Activated CD8-positive, alpha-beta memory T cell treated with anti-CD3 and anti-CD28 coated beads, Interleukin-2, amount 50 U/mL, for 1 hour (primary cell): ENCODE measurements around the gene PBX3.

ENCODE experiments used
- DNase-seq: peaks from one replicate; pipeline ENCODE4 v3.0.0-alpha.2; 2020; ENCODE audit errors: extremely low read depth

Gene PBX3

DNA sequence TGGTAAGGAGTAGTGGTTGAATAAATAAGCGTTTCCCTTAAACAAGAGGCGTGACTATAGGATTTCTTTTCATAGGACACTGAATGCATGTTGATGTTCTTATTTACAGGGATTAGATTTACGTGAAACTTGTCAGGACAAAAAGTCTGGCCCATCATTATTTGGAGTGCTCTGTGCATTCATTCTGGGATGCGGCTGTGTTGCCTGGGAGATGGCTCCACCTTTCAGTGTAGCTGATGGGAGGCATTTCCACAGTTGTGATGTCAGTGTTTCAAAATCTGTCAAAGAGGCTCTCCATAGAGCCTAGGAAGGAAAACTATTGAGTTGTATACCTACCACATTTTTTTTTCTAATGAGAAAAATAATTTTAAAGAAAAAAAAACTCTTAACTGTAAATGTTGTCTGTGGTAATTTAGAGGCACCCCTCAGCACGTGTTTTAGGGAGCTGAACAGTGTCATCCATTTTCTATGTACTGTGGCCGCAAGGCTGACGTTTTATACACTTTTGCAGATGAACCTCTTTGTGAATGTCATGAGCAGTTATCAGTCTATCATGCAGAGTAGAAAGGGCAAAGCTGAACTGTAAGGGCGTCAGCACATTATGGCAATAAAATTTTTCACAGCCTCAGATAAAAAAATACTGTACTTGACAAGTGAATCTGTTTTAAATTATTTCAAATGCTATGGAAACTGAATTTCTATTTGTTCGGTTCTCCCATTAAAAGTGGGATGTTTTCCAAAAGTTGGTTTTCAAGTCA lies 202.7 kb downstream of the PBX3 start:
- DNase-seq = no peak

DNA sequence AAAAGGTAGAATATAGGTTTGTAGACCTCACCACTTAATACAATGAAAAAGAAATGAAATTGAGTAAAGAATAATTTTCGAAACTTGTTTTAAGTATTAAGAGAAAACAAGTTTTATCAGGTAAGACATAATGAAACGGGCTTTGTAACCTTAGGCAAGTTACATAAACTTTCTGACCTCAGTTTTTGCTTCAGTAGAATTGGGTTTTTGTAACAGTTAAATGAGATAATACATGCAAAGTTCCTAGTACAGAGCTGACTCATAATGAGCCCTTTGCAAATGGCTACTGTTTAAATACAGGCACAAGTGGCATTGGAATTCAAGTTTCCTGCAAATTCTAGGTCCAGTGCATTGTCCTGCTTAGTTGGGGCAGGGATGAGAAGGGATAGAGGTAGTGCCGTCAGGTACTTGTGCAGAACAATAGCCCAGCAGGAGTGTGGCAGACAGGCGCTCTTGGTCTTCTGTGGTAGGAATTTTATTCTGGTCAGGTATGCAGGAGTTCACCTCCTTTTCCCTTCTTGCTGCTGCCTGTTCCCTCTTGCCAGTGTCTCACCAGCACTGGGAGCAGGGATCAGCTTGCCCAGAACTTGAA lies 203.8 kb downstream of the PBX3 start:
- DNase-seq = no peak

DNA sequence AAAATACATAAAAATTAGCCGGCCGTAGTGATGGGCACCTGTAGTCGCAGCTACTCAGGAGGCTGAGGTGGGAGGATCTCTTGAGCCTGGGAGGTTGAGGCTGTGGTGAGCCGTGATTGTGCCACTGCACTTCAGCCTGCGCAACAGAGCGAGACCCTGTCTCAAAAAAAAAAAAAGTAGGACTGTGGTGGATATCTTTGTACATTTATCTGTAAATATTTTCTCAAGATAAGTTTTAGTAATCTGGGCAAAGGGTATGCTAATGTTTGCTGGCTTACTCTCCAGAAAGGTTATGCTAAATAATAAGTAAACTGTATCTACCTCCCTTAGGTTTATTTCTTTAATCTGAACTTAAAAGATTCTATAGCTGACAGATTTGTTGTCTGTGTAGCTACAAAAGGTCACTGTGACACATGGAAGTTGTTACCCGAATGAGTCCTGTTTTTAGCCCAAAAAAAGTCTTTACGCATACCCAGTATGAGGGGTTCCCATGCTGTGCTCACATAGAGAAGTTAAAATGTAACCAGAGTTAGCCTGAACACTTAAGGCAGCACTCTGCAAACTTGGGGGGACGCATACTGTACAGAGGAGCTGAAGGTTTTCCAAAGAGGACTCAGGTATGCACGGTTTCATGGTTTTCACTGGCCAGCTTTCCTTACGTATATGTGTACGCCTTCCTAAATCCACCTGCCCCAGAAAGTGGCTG lies 206.3 kb downstream of the PBX3 start:
- DNase-seq = no peak

GRCh38 chr9:125956102-125956501 lies 208.9 kb downstream of the PBX3 start:
- DNase-seq = no peak

GRCh38 chr9:125959315-125959714 lies 212.1 kb downstream of the PBX3 start:
- DNase-seq = no peak

DNA sequence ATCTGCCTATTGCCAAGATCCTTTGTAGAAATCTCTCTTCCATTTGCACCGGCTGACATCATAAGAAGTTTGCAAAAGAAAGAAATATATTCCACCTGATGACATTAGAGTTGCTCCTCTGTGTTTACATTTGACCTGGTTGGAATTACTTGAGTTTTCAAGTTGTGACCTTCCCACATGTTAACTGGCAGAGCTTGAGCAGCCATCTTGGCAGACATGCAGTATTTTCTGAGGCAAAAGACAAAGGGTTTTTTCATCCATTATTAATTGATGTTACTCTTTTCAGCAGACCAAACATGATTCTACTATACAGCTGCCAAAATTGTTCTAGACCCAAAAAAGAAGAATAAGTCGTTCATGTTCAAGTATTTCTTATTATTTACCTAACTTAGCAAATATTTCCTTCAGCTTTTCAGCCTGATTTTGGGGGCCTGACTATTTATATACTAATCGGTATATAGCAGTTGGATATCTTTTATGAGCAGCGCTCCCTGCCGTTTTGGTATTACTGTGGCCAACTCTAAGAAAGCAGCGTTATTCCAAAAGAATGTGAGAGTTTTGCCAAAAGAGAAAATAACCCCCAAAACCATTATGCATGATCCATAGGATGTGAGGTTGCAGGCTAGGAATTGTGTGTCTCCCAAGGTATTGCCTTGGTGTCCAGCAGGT lies 212.9 kb downstream of the PBX3 start:
- no peak for DNase-seq

DNA sequence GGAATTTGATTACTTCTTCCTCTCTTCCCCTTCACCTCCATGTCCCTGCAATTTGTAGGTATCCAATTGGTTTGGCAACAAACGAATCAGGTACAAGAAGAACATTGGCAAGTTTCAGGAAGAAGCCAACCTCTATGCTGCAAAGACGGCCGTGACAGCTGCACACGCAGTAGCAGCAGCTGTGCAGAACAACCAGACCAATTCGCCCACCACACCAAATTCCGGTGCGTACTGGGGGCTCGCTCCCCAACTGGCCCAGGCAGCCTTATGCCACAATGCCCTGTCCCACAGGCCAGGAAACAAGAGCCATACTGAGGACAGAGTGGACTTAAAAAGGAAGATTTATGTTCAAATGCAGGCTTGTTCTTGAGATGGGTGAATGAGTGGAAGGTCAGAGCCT lies 213.5 kb downstream of the PBX3 start:
- no peak for DNase-seq

- no peak for DNase-seq
Observed at GRCh38 chr9:125961072-125961471, 213.9 kb downstream of the PBX3 start.

- no peak for DNase-seq
Observed at GRCh38 chr9:125963932-125964331, 216.8 kb downstream of the PBX3 start.

DNA sequence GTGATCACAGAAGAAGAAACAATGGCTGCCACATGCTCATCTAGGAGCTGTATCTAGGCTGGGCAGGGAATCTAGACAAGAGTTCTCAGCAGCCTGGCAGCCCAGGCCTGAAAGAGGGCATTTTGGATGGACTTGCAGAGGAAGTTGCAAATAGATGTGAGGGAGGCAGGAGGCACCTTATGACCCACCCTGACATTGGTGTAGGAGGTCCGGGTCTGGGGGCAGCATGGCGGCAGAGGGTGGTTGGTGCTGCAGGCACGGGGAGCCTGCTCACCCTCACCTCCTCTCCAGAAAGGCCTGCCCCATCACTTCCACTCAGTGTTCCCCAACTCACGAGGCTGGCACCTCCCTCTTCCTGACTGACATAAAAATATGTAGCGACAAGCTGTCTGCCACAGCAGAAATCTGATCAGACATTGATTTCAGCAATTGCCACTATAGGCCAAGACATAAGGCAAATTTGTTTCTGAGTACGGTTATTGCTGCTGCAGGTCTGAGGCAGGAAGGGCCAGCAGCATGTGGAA lies 217.6 kb downstream of the PBX3 start:
- no peak for DNase-seq

- no peak for DNase-seq
Observed at GRCh38 chr9:125965477-125965876, 218.3 kb downstream of the PBX3 start.

- no peak for DNase-seq
Observed at GRCh38 chr9:125966466-125966865, 219.3 kb downstream of the PBX3 start.

DNA sequence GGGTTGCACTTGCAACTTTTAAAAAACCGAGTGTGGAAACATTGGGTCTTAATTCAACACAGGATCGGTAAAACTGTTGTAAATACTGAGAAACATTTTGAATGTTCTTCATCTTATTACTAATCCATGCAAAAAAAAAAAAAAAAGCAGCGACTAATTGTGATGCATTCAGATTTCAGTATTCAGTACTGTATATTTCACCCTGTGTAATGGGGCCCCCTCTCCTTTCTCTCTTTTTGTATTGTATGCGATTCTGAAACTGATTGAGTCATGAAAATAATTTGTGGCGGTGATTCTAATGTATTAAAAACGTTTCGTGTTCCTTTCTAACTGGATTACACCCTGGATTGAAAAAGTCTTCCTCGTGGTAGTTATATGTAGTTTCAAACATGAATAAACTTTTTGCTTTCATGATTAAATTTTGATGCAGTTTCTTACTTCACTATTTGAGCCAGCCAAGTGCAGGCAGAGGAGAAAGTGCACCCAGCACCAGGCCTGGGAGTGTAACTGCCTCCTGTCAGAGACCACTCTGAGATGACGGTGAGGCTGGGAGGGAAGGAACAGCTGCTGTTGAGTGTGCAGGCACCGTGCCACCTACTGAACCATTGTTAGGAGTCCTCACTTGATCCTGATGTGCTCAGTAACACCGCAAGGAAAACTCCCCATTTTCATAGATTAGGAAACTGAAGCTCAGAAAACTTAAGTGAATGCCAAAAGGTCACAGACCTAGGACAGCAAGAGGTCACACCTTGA lies 220.0 kb downstream of the PBX3 start:
- no peak for DNase-seq

DNA sequence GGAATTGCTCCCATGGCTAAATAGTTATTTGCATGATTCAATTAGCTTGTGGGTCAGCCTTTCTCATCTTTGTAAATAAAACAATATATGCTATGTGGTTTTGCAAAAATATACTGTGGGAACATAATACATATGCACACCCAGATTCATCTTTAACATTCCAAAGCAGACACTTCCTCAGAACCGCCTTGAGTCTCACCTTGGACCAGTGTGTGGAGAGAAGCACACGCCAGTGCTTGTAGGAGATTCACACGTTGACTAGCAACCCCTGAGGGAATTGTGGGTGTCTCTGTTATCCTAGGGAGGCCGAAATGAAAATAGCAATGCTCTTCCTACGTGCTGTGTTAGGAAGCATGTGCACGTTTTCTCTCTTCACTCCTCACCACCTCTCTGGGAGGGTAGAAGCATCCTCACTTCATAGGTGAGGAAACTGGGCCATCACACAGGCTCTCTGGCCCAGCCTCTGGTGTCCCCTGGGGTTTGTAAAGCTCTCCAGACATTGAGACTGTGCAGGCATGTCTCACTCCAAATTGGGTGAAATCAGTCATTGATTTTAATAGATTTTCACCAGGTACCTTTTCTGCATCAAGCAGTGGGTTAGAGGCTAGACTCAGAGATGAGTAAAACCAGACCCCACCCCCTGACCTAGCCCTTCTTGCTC lies 221.7 kb downstream of the PBX3 start:
- DNase-seq = no peak

DNA sequence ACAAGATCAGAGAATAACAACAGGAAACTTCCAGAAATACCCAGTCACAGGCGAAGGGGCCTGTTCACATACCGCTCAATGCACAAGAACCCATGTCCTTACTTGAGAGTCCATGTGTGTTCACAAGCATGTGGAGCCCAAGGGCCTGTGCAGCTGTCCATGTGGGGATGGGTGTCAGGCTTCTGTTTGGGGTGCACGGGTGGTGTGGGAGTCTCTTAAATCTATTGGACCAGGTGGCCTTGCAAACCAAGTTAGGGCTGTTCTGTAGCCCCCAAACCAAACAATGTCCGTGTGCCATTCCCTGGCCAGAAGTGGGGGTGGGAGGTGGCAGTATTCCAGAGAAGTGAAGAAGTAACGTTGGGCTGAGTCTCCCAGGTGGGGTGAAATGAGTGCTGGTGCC lies 222.3 kb downstream of the PBX3 start:
- no peak for DNase-seq

DNA sequence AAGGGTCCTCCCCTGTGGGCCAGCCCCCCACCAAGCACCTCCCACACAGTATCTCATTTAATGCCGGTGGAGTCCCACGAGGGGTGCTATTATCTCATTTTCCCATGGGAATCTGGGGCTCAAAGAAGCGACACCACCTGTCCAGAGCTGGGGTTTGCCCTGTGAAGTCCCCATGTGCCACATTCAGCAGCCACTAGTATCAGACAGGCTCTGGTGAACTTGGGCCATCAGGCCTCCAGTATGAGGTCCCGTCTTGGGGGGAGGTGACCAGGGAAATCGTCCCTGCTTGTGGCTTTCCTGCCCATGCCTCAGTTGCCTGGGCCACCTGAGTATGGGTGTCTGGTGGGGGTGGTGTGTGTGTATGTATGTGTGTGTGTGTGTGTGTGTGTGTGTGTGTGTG lies 222.7 kb downstream of the PBX3 start:
- DNase-seq = no peak

- no peak for DNase-seq
Observed at GRCh38 chr9:125970340-125970739, 223.2 kb downstream of the PBX3 start.

DNA sequence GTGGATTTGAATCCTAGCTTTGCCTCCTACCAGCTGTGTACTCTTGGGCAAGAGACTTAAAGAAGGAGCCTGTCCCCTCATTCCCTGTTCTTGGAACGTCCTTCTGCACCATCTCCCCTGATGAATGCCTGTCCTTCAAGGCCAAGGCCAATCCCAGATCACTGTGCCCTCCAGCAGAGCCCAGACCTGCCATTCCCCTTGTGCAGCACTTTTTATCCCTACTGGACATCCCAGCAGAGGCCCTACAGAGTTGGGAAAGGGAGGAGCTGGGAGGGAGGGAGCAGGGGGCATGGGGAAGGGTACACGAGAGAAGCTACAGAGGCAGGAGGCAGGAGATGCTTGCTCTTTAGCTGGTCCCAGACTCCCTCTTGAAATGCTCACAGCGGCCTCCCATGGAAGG lies 223.9 kb downstream of the PBX3 start:
- DNase-seq = no peak

DNA sequence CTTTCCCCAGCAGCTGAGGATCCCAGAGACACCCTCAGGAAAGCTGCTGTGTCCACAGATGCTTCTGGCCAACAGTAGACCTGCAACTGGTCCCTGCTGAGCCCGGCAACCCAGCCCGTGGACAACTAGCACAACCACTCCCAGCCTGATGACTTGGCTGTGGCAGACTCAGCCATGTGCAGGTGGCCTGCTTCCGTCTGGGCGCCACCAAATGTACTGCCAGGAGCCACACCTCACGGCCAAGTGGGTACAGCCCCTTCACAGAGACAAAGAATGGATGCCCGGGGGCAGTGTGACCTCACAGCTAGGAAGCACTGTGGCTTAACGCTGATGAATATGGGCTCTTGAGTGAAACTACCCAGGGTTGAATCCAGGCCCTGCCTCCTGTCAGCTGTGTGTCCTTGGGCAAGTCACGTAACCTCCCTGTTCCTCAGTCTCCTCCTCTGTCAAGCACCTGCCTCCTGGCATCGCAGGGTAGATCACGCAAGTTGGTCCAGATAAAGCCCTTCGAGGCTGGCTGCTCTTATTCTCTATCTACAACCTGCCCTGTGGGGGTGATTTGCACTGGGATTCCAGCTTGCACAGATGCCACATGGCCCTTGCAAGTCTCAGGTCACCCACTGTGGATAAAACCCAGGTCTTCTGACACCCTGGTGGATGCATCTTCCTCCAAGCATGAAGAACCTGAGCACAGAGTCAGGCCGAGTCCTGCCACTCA lies 225.0 kb downstream of the PBX3 start:
- DNase-seq = no peak

GRCh38 chr9:125973547-125973946 lies 226.4 kb downstream of the PBX3 start:
- DNase-seq = no peak
